Mesenchymal stem cell (in vitro differentiated cells and primary cell): Measurements from ENCODE around the gene SLPI.

Experiments used
- DNase-seq: peaks from one replicate; pipeline ENCODE4 v3.0.0-alpha.2; 2013
- H2AFZ ChIP-seq: one replicate; pipeline ENCODE4 v1.6.1; 2013; ENCODE audit warnings: low read depth, mild to moderate bottlenecking, control low read depth, inconsistent platforms, low read length, moderate library complexity
- H2AK5ac ChIP-seq: 2 replicates; pipeline ENCODE4 v1.6.1; 2013; ENCODE audit warnings: low read length, moderate library complexity, mild to moderate bottlenecking, inconsistent platforms; ENCODE audit not compliant: severe bottlenecking
- H2BK120ac ChIP-seq: one replicate; pipeline ENCODE4 v1.6.1; 2013; ENCODE audit warnings: low read depth, mild to moderate bottlenecking, inconsistent platforms, low read length, moderate library complexity
- H2BK12ac ChIP-seq, 2 experiments: one replicate each; pipeline ENCODE4 v1.6.1; 2013; ENCODE audit warnings: inconsistent platforms in 2 of 2, low read length in 2 of 2, mild to moderate bottlenecking in 2 of 2, moderate library complexity in 2 of 2, control low read depth in 1 of 2
- H2BK15ac ChIP-seq: one replicate; pipeline ENCODE4 v1.6.1; 2013; ENCODE audit warnings: mild to moderate bottlenecking, low read depth, inconsistent platforms; ENCODE audit not compliant: poor library complexity, severe bottlenecking
- H2BK5ac ChIP-seq: 2 replicates; pipeline ENCODE4 v1.6.1; 2013; ENCODE audit warnings: low read depth, mild to moderate bottlenecking, low read length, control low read depth, inconsistent platforms; ENCODE audit not compliant: poor library complexity, severe bottlenecking
- H3K14ac ChIP-seq, 2 experiments: one replicate each; pipeline ENCODE4 v1.6.1; 2013; ENCODE audit warnings: inconsistent platforms in 2 of 2, low read length in 2 of 2, control low read depth in 1 of 2, mild to moderate bottlenecking in 1 of 2, moderate library complexity in 1 of 2
- H3K18ac ChIP-seq, 2 experiments: one replicate each; pipeline ENCODE4 v1.6.1; 2013; ENCODE audit warnings: inconsistent platforms in 2 of 2, low read length in 2 of 2, control low read depth in 1 of 2, low read depth in 1 of 2, mild to moderate bottlenecking in 1 of 2
- H3K23ac ChIP-seq, 2 experiments: one replicate each; pipeline ENCODE4 v1.6.1; 2013; ENCODE audit warnings: inconsistent platforms in 2 of 2, low read length in 2 of 2, mild to moderate bottlenecking in 2 of 2, moderate library complexity in 2 of 2, control low read depth in 1 of 2
- H3K27ac ChIP-seq: 2 replicates; pipeline ENCODE4 v1.5.1; 2013; ENCODE audit warnings: mild to moderate bottlenecking, moderate library complexity, low read length, control low read depth, inconsistent platforms; ENCODE audit not compliant: poor library complexity, severe bottlenecking
- H3K27me3 ChIP-seq, 2 experiments: 2 replicates each; pipeline versions ENCODE4 v1.6.1 to v1.7.0; 2013; ENCODE audit warnings: low read length in 2 of 2, mild to moderate bottlenecking in 2 of 2, moderate library complexity in 2 of 2, control low read depth in 1 of 2, inconsistent platforms in 1 of 2; ENCODE audit not compliant: control insufficient read depth in 1 of 2, insufficient read depth in 1 of 2
- H3K36me3 ChIP-seq, 2 experiments: 2 replicates each; pipeline versions ENCODE4 v1.6.1 to v1.7.0; 2013; ENCODE audit warnings: low read length in 2 of 2, control low read depth in 1 of 2, inconsistent platforms in 1 of 2, low read depth in 1 of 2, mild to moderate bottlenecking in 1 of 2; ENCODE audit not compliant: insufficient read depth in 2 of 2, control insufficient read depth in 1 of 2
- H3K4ac ChIP-seq, 2 experiments: one replicate each; pipeline ENCODE4 v1.6.1; 2013; ENCODE audit warnings: inconsistent platforms in 2 of 2, low read length in 2 of 2, mild to moderate bottlenecking in 2 of 2, moderate library complexity in 2 of 2, control low read depth in 1 of 2, low read depth in 1 of 2
- H3K4me1 ChIP-seq: 2 replicates; pipeline ENCODE4 v1.6.1; 2013; ENCODE audit warnings: low read depth, low read length, control low read depth; ENCODE audit not compliant: control insufficient read depth, insufficient read depth
- H3K4me2 ChIP-seq: 2 replicates; pipeline ENCODE4 v1.6.1; 2013; ENCODE audit warnings: low read length, mild to moderate bottlenecking, inconsistent platforms; ENCODE audit not compliant: poor library complexity, severe bottlenecking
- H3K4me3 ChIP-seq, 2 experiments: 2 replicates each; pipeline versions ENCODE4 v1.5.1 to v1.7.0; 2013; ENCODE audit warnings: low read length in 2 of 2, mild to moderate bottlenecking in 2 of 2, control low read depth in 1 of 2, low read depth in 1 of 2; ENCODE audit not compliant: insufficient read depth in 1 of 2
- H3K79me1 ChIP-seq: replicated peaks from 2 replicates; pipeline ENCODE4 v1.6.1; 2013; ENCODE audit warnings: mild to moderate bottlenecking, control low read depth, low read length, inconsistent platforms; ENCODE audit not compliant: poor library complexity, severe bottlenecking
- H3K9ac ChIP-seq: 2 replicates; pipeline ENCODE4 v1.7.0; 2013; ENCODE audit warnings: mild to moderate bottlenecking, low read length, moderate library complexity
- H3K9me3 ChIP-seq: 2 replicates; pipeline ENCODE4 v1.7.0; 2013; ENCODE audit warnings: mild to moderate bottlenecking, low read length; ENCODE audit not compliant: control insufficient read depth
- H4K8ac ChIP-seq: one replicate; pipeline ENCODE4 v1.6.1; 2013; ENCODE audit warnings: inconsistent platforms, mild to moderate bottlenecking, low read length, moderate library complexity
- H4K91ac ChIP-seq: one replicate; pipeline ENCODE4 v1.6.1; 2013; ENCODE audit warnings: mild to moderate bottlenecking, low read length, inconsistent platforms
- WGBS: methylation state at CpG from one replicate; pipeline ENCODE4 v1.1.7; 2013; ENCODE audit warnings: mixed read lengths; 5-methylcytosine and 5-hydroxymethylcytosine counted together

The SLPI gene

DNA sequence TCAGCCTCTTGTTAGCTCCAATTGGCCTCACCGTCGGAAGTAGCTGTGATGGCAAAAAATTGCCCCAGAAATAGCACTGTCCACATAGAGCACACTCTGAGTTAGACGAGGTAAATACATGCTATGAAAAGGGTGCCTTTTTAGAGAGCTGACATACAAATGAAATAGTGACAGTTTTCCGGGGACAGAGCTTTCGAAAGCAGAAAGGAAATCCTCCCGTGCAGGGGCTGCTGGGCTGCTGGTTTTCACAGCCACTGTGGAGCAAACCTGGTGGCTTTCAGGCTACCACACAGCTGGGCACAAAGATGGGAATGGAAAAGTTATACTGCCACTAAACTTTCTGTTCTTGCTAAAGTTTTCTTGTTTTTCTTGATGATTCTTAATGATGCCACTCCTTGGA, 8.3 kb downstream of the SLPI start:
- H4K91ac ChIP-seq: no peak overlapping the region
- no peak overlapping the region for H2BK5ac ChIP-seq
- no peak overlapping the region for H3K9ac ChIP-seq
- no peaks in the 10 kb centered on the region for H3K36me3 ChIP-seq
- no peak overlapping the region for H2BK12ac ChIP-seq
- WGBS: 70% methylated on average over 6 of the region's 6 CpGs
- H3K4me3 ChIP-seq: no peak overlapping the region
- no peak overlapping the region for H3K23ac ChIP-seq
- H2BK120ac ChIP-seq: no peak overlapping the region
- H3K18ac ChIP-seq: no peak overlapping the region
- no peaks in the 10 kb centered on the region for H3K9me3 ChIP-seq
- H2AK5ac ChIP-seq: no peak overlapping the region
- H3K27ac ChIP-seq: no peak overlapping the region
- H3K79me1 ChIP-seq: no peaks in the 10 kb centered on the region
- no peak overlapping the region for H3K4me2 ChIP-seq
- no peak overlapping the region for H4K8ac ChIP-seq
- no peak overlapping the region for H2AFZ ChIP-seq
- DNase-seq: no peak
- H3K4me1 ChIP-seq: no peaks in the 10 kb centered on the region
- no peak overlapping the region for H3K14ac ChIP-seq
- H2BK15ac ChIP-seq: no peak overlapping the region
- peaks cover 8 to 54% of the 10 kb centered on the region in 2 experiments for H3K27me3 ChIP-seq
- no peak overlapping the region for H3K4ac ChIP-seq

DNA sequence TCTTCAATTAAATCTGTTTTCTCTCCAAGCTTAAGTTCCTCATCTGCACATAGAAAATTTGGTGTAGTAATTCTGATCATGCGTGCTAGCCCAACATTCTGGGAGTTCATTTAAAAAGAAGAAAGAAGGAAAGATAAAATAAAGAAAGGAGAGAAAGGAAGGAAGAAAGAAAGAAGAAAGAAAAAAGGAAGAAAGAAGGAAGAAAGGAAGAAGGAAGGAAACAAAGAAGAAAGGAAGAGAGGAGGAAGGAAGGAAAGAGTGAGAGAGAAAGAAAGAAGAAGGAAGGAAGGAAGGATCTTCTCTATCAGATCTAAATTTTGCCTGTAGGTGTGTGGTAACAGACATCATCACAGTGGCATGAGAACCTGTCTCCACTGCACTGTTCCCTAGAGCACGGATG, 16.2 kb downstream of the SLPI start:
- Histone ChIP-seq H3K9ac (no peak overlapping the region), H4K91ac (no peak overlapping the region), H3K4me1 (no peaks in the 10 kb centered on the region), H2BK15ac (no peak overlapping the region), H3K36me3 (no peaks in the 10 kb centered on the region), H3K27me3 (peaks cover 8 to 46% of the 10 kb centered on the region in 2 experiments), H3K4me2 (no peak overlapping the region), H4K8ac (no peak overlapping the region), H3K79me1 (no peaks in the 10 kb centered on the region), H3K14ac (no peak overlapping the region), H3K18ac (no peak overlapping the region), H3K27ac (no peak overlapping the region), H2AK5ac (no peak overlapping the region), H2BK120ac (no peak overlapping the region), H2AFZ (no peak overlapping the region), H3K4ac (no peak overlapping the region), H3K9me3 (no peaks in the 10 kb centered on the region), H3K23ac (no peak overlapping the region), H2BK12ac (no peak overlapping the region), H2BK5ac (no peak overlapping the region), H3K4me3 (no peak overlapping the region)
- no peak for DNase-seq
- WGBS: 92% methylated on average over 2 of the region's 2 CpGs

GRCh38 chr20:45235995-45236394, 18.4 kb downstream of the SLPI start:
- Histone ChIP-seq H3K9me3 (no peaks in the 10 kb centered on the region), H2AK5ac (no peak overlapping the region), H4K8ac (no peak overlapping the region), H3K27me3 (peaks cover 8 to 43% of the 10 kb centered on the region in 2 experiments), H3K4me1 (no peaks in the 10 kb centered on the region), H3K23ac (no peak overlapping the region), H2BK120ac (no peak overlapping the region), H3K9ac (no peak overlapping the region), H2BK5ac (no peak overlapping the region), H3K18ac (no peak overlapping the region), H3K14ac (no peak overlapping the region), H2AFZ (no peak overlapping the region), H3K79me1 (no peaks in the 10 kb centered on the region), H2BK15ac (no peak overlapping the region), H4K91ac (no peak overlapping the region), H3K4me3 (no peak overlapping the region), H3K4me2 (no peak overlapping the region), H3K36me3 (no peaks in the 10 kb centered on the region), H2BK12ac (no peak overlapping the region), H3K27ac (no peak overlapping the region), H3K4ac (no peak overlapping the region)
- no peak for DNase-seq
- WGBS: 62% methylated on average over 4 of the region's 4 CpGs

DNA sequence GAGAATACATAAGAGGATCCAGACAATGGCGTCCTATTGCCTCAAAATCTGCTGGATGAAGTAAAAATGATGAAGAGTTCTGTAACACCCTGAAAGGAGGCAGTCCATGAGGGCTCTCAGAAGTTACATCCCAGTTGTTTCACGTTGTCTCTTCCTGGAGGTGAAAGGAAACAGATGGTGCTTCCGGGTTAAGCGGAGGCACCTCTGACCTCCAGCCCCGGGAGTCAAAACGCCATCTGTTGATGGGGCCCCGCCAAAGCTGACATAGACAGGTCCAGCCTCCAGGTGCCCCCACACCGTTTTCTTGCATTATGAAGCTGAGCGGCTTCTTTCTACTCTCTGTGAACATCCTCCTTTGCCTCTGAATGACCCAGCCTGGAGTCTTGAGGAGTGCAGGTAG, 23.7 kb downstream of the SLPI start:
- Histone ChIP-seq H3K4ac (no peak overlapping the region), H2AFZ (no peak overlapping the region), H4K91ac (no peak overlapping the region), H3K27ac (no peak overlapping the region), H3K27me3 (peaks cover 0 to 71% of the 10 kb centered on the region in 2 experiments), H3K9me3 (no peaks in the 10 kb centered on the region), H4K8ac (no peak overlapping the region), H3K14ac (no peak overlapping the region), H3K4me3 (no peak overlapping the region), H3K79me1 (no peaks in the 10 kb centered on the region), H3K4me2 (no peak overlapping the region), H2AK5ac (no peak overlapping the region), H3K4me1 (no peaks in the 10 kb centered on the region), H3K23ac (no peak overlapping the region), H2BK5ac (no peak overlapping the region), H2BK12ac (no peak overlapping the region), H2BK15ac (no peak overlapping the region), H3K36me3 (no peaks in the 10 kb centered on the region), H3K9ac (no peak overlapping the region), H3K18ac (no peak overlapping the region), H2BK120ac (no peak overlapping the region)
- WGBS: 75% methylated on average over 9 of the region's 9 CpGs
- DNase-seq: no peak
